NCI-H2081 (cell line): ENCODE data around the gene ABCF2.

ENCODE experiments used
- DNase-seq, 2 experiments: peaks; one replicate each; lab custom pipeline; 2025; lab: John Stamatoyannopoulos, UW

ABCF2 gene

GRCh38 chr7:151225948-151226510, 976 bp downstream of the ABCF2 start:
- DNase-seq = no peak

- DNase-seq = no peak
Measured at GRCh38 chr7:151223728-151224127, 3.3 kb downstream of the ABCF2 start.

DNA sequence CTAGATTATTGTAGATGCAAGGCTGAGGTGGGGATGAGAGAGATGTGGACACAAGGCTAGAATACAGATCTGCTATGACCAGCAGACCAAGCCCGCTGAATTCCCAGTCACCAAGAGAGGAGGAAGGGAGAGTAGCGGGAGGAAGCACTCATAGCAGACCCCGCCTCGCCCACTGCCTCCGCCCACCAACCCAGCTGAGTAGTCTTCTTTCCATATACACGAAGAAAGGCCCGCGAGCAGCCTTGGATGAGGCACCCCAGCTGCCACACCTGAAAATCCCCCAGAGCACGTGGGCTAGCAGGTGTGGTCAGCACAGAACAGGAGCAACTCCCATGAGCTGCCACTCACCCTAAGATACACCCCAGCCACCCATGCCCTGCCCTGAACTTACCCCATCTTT, 8.8 kb downstream of the ABCF2 start:
- DNase-seq = no peak

GRCh38 chr7:151215396-151215795, 11.6 kb downstream of the ABCF2 start:
- DNase-seq = no peak

GRCh38 chr7:151213826-151214225, 13.2 kb downstream of the ABCF2 start:
- DNase-seq = no peak

DNA sequence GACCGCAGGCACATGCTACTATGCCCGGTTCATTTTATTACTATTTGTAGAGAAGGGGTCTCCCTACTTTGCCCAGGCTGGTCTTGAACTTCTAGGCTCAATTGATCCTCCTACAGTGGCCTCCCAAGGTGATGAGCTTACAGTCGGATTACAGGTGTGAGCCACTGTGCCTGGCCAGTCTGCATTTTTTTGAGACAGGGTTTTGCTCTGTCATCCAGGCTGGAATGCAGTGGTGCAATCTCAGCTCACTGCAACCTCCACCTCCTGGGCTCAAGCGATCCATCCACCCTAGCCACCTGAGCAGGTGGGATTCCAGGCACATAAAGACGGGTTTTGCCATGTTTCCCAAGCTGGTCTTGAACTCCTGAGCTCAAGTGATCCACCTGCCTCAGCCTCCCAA, 14.4 kb downstream of the ABCF2 start:
- DNase-seq = no peak

- no peak for DNase-seq
Measured at GRCh38 chr7:151211155-151211772, 15.7 kb downstream of the ABCF2 start.

DNA sequence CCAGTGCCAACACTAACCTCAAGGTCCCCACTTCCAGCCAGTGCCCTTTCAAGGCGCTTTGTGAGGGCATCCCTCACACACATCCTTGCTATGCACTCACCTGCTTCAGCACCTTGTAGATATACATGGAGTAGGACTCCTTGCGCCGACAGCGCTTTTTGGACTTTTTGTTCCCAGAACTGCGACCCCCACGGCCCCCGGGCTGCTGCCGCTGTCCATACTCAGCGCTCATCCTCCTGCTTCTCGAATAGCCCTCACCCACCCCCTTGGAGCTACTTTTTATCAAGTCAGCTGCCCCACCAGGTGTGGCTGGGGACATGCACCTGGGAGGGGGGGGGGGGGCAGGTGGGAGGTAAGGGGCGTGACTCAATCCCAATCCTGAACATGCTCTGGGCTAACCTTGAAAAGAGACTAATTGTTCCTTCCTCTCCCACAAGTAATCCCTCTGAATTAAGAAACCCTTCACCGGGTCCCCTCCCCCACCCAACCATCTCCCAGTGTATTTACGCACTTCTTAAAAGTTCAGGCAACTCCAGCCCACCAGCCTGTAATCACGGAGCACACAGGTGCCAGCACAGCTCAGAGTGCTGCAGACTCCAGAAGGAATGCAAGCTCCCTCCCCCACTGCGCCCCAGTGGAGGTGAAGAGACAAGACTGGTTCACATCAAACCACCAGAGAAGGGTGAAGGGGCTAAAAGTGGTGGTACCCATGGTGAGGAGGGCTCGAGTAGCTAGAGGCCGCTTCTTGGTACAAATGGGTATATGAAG, 16.7 kb downstream of the ABCF2 start, which contains the start of gene H2BK1:
Gene H2BK1 (minus strand): TSS at position 402 of the 768 bp plus-strand sequence. CDS start 170 bp downstream, at position 232.
- no peak for DNase-seq

DNA sequence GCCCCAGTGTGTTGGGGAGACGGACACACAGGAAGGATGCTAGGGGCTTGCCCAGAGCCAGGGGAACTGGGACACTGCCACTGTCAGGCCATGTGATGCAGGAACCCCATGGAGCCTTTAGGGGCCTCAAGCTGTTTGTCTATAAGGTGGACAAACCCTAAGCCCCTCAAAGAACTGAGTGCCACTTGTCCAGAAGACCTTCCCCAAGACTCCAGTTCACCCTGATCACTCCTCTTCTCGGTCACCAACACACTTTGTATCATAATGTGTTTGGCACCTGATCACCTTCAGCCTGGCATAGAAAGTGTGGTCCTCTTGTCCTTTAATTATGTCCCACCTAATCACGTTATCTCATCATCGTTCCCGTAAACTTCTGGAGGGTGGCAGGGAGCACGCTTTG, 17.4 kb downstream of the ABCF2 start:
- no peak for DNase-seq

- DNase-seq = no peak
Measured at GRCh38 chr7:151208253-151208862, 18.6 kb downstream of the ABCF2 start.

GRCh38 chr7:151207804-151208203, 19.2 kb downstream of the ABCF2 start:
- no peak for DNase-seq

- no peak for DNase-seq
Measured at GRCh38 chr7:151207315-151207714, 19.7 kb downstream of the ABCF2 start.

DNA sequence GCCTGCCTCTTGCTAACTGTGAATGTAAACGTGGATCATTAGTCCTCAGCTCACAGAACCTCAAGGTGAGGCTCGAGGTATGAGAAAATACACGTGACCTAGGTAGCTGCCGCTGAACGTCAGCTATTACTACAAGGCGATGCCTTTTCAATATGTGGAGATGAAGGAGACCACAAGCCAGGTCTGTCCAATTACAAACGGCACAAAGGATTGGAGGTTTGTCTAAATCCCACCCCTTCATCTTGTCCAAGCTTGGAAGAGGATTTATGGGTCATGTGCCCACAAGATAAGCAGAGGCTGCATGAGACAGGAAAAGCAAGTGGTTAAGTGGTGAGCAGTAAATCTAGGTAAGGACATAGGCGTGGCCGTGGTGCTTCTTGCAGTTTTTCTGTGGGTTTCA, 20.1 kb downstream of the ABCF2 start:
- no peak for DNase-seq

DNA sequence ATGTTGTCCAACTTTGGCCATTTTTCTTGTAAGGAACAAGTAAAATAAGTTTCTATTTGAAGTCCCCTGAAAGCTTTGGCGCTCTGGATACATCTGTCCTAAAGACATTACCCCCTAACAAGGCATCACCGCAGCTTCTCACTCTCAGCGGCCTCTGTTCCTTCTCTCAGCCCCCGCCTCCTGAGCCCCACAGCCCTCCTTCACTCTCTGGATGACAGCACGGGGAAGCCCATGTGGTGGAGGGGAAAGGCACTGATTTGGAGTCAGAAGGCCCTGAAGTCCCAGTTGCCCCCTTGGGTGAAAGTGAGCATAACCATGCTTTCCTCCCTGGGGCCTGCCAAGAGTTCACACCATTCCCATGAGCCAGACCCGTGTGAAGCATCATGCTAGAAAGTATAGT, 21.3 kb downstream of the ABCF2 start:
- DNase-seq = no peak

- DNase-seq = no peak
Measured at GRCh38 chr7:151204383-151205032, 22.5 kb downstream of the ABCF2 start.

- no peak for DNase-seq
Measured at GRCh38 chr7:151202836-151203235, 24.2 kb downstream of the ABCF2 start.

GRCh38 chr7:151201751-151202150, 25.3 kb downstream of the ABCF2 start:
- no peak for DNase-seq

DNA sequence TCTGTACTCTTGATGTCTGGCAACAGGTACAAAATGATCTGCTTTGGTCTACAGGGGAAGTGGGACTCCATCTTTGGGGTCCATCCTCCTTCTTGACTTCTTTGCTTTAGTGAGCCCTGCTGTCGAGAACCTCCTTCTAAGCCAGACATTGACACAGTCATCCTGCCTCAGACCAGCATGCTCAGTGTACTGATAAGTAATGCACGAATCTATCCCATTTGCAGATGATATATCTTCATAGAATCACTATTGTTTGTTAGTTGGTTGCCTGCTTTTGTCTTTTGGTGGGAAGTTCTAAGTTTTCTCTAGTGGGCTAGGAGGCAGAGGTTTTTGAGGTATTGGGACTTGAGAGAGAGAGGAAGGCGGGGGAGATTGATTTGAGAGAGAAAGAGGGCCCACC, 25.7 kb downstream of the ABCF2 start:
- no peak for DNase-seq

DNA sequence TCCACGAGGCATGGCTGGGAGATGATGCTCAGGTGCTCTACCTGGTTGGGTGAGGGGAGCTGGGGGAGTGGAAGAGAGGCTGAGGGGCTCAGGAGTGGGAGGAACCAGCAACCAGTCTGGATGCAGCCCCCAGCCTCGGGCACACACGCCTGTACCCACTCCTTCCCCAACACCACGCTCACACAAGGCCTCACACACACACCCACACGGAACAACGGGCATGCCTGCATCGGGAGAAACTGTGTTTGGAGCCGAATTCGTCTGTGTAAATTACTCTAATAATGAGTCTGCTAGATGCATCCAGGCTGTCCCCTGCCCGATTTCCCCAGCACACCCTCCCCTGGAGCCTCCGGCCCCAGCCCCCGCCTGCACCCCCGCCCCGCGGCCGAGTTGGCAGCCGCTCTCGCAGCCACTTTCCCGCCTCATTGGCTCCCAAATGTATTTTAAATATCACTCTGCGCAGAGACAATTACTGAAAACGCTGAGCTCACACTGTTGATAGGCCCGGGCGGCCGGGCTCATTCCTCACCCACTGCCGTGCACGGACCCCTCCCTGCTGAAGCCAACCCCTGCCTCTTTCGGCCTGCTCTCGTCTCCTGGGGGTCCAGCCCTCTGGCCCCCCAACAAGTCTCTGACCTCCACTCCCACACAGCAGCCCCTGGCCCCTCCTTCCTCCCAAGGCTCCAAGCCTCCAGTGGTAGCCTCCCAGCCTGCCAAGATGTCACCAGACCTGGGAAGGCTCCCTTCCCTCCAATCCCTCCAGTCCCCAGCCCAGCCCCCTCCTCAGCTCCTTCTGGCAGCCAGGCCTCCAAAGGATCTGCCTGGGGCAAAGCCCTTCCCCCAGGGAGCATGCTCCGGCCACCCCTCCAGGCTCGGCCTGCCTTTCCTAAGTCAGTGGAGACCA, 27.8 kb downstream of the ABCF2 start:
- peak; percentile 71 to 81 for DNase-seq

DNA sequence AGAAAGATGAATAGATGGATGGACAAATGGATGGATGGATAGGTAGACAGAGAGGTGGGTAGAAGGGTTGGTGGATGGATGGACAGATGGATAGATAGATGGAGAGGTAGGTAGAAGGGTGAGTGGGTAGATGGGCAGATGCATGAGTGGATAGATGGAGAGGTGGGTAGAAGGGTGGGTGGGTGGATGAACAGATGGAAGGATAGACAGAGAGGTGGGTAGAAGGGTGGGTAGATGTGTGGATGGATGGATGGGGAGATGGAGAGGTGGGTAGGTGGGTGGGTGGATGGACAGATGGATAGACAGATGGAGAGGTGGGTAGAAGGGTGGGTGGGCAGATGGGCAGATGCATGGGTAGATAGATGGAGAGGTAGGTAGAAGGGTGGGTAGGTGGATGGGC, 29.1 kb downstream of the ABCF2 start:
- no peak for DNase-seq
